Right ventricle myocardium inferior (tissue), 1 donor: Measurements from ENCODE around the gene BBOF1. TPM values are rescaled to one million over a fixed set of nuclear protein-coding genes. Genes with fewer than 3 reads are reported as not detected.

Source experiments
- ATAC-seq: fragments of 200-7000 bp; cut with Tn5 transposase; one replicate; pipeline ENCODE4 v1.9.1; 2020; ENCODE audit warnings: mild to moderate bottlenecking, moderate library complexity
- DNase-seq: peaks from one replicate; pipeline ENCODE4 v3.0.0; 2021; ENCODE audit errors: missing footprints
- intact Hi-C: fragments of 100-400 bp; cut with DNase I; formaldehyde crosslinking; loops from one replicate; pipeline ENCODE4 v1.11.0; 2022
- total RNA-seq: library from RNA; stranded (reverse); fragmentation: NEBNext Ultra II Directional; extraction: Animal tissue kit (Norgen Biotek cat#: 25700); gene quantifications from one replicate; pipeline ENCODE4 v1.2.1, GENCODE V29; 2021
- donor health status: DM: no; HTN: yes; CAD: no; lungs with severe emphysema.

The BBOF1 gene
- total RNA-seq, 1 donor from 2014 or later, result 3.0 TPM

DNA sequence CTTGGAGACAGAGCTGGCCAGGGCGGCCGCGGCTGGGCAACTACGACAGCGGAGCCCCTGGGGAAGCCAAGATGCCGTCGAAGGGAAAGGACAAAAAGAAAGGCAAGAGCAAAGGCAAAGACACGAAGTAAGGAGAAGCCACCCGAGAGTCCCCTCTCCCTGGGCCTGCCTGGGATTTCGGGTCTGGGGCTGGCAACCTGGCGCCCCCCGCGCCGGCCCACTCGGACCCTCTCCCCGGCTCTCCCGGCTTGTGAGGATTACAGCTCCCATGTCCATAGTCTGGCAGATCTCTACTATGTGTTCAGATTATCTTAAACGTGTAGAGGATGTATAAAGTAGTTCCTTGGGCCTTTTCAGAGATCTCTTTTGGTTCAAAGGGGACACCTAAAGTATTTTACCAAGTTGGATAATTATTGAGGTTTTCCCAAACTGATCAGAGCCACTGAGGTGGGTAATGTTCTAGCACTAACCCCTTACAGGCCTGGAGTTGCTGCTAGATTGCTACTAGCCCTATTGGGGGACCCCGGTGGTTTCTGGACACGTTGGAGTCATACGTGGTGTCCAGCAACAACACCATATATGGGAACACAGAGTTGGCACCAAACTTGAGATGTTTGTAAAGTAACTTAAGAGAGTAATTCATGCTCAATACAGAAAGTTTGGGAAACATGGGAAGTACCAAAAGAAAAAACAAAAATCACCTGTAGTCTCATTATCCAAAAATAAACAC lies 424 bp downstream of the BBOF1 start:
- no peak for DNase-seq
- ATAC-seq, result no peak
- intact Hi-C loops, result loop anchor here (1.0 to 2.0 kb wide), 2 partner anchors 65 to 69 kb away; partner anchors contain the start of genes ALDH6A1, COQ6, FAM161B and LIN52

DNA sequence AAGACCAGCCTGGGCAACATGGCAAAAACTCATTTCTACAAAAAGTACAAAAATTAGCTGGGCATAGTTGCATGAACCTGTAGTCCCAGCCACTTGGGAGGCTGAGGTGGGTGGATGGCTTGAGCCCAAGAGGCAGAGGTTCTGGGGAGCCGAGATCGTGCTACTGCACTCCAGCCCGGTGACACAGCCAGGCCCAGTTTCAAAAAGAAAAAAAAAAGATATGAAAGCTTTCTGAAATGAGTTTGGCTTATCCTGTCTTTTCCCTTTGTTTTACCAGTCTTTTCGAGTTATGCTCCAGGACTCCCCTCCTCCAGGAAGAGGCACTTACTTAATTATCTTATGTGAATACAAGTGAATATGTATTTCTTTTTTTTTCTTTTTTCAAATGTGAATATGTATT lies 3.2 kb downstream of the BBOF1 start:
- ATAC-seq, result no peak
- intact Hi-C loops, result no loop called here
- no peak for DNase-seq

DNA sequence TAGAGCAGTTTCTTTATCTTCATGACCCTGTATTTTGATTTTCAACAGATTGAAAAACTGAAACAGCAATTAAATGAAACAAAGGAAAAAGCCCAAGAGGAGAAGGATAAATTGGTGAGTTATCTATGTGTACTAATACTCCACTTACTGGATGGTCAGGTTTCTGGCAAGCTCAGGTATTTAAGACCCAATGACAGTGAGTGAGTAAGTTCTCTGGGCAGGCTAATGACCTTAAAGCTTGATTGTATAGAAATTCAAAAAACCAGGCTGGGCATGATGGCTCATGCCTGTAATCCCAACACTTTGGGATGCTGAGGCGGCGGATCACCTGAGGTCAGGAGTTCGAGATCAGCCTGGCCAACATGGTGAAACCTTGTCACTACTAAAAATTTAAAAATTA lies 10.0 kb downstream of the BBOF1 start:
- intact Hi-C loops, result no loop called here
- no peak for ATAC-seq
- DNase-seq, result no peak

DNA sequence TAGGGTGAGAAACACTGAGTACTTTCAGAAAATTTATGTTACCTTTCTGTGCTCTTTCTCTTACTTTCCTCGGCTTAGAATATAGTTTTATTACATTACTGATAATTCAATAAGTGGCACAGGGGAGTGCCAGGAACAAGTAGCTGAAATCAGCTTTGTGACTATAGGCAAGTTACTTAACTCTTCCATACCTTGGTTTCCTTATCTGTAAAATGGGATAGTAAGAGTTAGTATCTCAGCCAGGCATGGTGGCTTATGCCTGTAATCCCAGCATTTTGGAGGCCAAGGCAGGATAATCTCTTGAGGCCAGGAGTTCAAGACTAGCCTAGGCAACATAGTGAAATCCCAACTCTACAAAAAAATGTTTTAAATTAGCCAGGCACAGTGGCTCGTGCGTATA lies 15.4 kb downstream of the BBOF1 start:
- DNase-seq, result no peak
- intact Hi-C loops, result no loop called here
- no peak for ATAC-seq

DNA sequence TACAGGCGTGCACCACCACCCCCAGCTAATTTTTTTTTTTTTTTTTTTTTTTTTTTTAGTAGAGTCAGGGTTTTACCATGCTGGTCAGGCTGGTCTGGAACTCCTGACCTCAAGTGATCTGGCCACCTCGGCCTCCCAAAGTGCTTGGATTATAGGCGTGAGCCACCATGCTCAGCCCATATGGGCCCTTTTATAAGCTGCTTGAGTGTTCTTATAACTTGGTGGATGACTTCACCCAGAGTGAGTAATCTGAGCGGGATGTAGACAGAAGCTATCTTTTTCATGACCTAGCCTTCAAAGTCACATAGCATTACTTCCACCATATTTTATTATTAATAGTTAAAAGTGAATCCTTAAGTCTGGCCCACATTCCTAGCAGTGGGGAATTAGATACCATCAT lies 16.4 kb downstream of the BBOF1 start:
- intact Hi-C loops, result no loop called here
- ATAC-seq, result no peak

DNA sequence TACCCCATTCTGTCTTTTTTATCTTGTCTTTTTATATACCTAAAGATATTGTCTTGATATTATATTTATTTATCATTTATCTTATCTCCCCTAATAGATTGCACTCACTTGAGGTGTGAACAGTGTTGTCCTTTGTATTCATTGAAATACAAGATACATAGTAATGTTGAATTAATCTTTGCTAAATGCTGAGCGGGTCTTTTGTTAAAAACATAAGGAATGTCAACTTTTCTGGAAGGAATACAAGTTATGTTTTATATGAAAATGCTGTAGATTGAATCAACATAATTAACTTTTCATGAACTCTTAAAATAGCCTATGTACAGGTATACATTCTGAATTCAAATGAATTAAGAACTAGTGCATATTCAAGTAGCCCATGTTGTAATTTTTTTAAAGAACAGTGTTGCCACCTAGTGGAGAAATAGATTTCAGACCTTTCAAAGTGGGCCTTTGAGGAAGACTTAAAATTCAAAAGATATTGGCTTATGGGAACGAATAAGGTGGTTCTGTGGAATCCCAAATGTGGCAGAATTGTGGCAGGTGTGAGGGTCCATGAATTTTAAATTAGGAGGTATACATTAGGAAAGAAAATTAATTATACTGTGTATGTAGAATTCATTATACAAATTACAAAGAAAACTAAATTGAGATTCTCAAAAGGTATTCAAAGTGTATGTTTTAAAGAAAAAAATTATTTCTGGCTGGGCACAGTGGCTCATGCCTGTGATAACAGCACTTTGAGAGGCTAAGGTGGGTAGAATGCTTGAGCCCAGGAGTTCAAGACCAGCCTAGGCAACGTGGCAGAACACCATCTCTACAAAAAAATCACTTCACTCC lies 19.1 kb downstream of the BBOF1 start:
- DNase-seq (no peak), ATAC-seq (no peak)
- intact Hi-C loops, result no loop called here

More for the DNA sequence above, 16.4 kb downstream of the BBOF1 start:
- DNase-seq, result no peak

DNA sequence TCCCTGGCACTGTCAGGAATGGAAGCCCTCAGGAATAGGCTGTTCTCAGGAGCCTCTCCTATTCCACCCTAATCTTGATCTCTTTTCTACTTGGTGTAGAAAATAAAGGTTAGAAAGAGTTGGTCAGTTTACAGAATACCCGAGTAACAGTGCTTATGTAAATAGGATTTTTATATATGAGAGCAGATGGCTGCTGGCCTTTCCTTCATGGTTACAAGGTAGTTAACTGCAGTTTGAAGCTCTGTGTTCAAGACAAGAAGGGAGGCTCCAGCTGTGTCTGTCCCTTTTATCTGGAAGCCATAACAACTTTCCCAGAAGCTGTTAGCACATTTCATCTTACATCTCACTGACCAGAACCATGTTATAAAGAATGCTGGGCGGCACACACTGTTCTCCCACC lies 23.1 kb downstream of the BBOF1 start:
- intact Hi-C loops, result no loop called here
- DNase-seq, result no peak
- no peak for ATAC-seq

DNA sequence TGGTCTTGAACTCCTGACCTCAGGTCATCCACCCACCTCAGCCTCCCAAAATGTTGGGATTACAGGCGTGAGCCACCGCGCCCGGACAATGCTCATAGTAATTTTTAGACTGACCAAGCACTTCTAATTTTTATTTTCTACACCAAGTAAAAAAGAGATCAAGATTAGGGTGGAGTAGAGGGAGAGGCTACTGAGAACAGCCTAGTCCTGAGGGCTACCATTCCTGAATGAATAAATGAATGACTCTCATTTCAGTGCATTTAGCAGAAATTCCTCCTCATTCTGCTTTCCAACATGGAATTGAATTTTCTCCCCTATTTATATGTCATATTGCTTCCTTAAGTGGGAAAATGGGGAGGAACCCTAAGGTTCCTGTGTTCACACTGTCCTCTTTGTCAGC lies 26.4 kb downstream of the BBOF1 start:
- DNase-seq (no peak), ATAC-seq (no peak)
- intact Hi-C loops, result no loop called here

DNA sequence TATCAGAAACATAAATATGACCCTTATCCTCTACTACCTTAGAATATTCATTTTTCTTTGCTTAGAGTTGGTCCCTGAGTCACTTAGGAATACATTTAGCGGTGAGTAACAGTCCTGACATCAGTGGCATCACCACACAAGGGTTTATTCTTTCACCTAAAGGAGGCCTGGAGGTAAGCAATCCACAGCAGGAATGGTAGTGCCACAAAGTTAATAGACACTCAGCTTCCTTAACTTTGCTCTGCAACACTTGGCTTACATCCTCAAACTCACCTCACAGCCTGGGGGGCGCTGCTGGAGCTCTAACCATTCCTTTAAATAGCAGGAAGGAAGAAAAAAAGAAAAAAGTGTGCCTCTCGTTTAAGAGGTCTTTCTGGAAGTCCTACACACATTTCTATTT lies 29.1 kb downstream of the BBOF1 start:
- ATAC-seq, result no peak
- intact Hi-C loops, result no loop called here

DNA sequence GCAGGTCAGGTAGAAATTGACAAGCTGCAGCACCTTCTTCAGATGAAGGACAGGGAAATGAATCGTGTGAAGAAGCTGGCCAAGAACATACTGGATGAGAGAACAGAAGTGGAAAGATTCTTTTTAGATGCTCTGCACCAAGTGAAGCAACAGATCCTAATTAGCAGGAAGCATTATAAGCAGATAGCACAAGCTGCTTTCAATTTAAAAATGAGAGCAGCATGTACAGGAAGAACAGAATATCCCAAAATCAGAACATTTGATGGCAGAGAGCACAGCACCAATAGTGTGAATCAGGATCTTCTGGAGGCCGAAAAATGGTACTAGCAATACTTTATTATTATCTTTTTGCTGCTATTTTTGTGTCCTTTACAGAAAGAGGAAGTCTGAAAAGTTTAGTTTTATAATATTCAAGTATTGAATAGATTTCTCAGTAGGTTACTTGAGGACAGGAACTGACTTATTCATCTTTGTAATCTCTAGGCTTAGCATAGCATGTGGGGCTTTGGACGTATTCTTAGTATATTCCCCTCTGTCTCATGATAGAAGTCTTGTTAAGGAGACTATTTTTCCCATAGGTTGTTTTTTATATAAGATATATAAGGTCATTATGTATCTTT lies 30.8 kb downstream of the BBOF1 start:
- intact Hi-C loops, result no loop called here
- no peak for ATAC-seq
- DNase-seq, result no peak

More for the DNA sequence above, 29.1 kb downstream of the BBOF1 start:
- DNase-seq, result no peak

DNA sequence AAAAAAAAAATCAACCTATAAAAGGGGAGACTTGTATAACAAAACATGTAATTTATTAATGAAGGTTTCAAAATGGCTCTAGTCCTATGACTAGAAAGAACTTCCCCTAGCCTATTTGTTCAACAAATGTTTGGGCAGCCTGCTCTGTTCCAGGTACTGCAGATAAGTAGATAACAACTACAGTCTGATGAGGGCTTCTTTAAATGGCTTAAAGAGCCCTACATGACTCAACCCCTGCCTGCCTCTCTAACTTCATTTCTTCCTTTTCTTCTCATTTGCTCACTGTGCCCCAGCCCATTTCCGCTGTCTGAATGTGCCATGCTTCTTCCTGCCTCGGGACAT lies 43.6 kb downstream of the BBOF1 start:
- ATAC-seq, result no peak
- DNase-seq, result no peak
- intact Hi-C loops, result no loop called here

DNA sequence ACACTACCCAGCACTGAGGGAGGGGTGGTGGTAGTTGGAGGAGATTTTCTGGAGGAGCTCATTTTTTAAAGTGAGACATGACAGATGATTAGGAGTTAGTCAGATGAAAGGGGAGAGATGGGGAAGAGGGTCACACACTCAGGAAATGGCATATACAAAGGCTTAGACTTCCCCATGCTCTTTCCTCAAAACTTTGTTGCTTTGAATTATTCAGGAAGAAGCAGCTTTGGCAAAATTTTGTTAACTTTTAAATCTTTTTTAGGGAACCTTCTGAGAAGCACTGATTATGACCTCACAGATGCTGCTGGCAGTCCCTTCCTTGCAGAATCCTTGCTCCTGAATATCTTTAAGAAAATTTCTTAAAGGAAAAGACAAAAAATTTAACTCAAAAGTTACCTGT lies 45.3 kb downstream of the BBOF1 start:
- ATAC-seq (no peak), DNase-seq (no peak)
- intact Hi-C loops, result no loop called here

DNA sequence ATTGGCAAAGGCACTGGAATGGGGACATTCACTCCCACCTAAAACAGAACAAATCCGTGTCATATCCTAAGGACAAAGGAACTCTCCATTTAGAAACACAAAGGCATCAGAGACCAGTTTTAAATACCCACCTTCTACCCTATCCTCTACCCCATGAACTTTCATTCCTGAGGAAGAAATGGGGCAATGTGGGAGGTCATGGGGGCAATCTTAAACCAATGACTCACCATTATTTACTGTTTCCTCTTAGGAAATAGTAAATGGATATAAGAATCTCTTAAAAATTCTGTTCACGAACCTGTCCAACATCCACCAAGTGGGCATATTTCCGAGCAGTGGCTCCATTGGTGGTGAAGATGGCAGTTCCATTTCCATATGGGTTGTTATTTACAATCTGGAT lies 45.7 kb downstream of the BBOF1 start:
- intact Hi-C loops, result no loop called here
- DNase-seq, result no peak
- ATAC-seq, result no peak

DNA sequence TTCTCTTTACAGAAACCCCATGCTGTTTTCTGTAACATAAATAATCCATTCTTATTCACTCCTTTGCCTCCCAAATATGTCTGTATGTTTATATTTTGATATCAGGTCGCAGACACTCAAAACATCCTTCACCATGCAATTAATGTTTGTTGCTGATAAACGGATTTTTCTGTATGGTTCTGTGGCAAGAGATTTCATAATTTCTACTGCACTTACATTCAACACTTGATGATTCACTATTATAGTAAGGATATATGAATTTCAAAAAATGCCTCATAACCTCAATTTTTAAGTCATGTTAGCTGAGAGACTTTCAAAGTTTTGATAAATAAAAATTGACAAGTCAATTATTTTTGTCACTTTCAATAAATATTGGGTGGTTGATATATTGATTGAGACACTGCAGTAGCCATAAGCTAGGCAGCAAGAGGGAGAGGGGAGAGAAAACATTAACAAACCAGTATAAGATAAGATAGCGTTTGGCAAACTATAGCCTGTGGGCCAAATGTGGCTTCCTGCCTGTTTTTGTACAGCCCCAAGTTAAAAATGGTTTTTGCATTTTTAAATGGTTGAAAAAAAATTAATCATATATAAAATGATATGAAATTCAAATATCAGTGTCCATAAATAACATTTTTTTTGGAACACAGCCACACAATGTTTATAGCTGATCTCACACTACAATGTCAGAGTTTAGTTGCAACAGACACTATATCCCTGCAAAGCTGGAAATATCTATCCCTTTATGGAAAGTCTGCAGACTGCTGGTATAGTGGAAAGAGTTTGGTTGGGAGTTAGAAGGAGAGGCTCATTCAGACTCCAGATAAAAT lies 46.8 kb downstream of the BBOF1 start:
- no peak for DNase-seq
- no peak for ATAC-seq
- intact Hi-C loops, result no loop called here

DNA sequence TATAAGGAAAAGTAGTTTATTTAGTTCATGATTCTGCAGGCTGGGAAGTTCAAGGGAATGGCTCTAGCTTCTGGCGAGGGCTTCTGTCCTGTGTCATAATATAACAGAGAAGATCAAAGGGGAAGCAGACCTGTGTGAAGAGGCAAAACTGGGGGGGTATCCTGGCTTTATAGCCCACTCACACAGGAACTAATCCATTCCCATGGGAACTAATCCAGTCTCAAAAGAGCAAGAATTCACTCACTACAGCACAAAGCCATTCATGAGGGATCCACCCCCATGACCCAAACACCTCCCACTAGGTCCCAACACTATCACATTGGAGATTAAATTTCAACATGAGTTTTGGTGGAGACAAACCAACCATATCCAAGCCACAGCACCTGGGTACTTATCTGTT lies 58.3 kb downstream of the BBOF1 start:
- ATAC-seq, result no peak

DNA sequence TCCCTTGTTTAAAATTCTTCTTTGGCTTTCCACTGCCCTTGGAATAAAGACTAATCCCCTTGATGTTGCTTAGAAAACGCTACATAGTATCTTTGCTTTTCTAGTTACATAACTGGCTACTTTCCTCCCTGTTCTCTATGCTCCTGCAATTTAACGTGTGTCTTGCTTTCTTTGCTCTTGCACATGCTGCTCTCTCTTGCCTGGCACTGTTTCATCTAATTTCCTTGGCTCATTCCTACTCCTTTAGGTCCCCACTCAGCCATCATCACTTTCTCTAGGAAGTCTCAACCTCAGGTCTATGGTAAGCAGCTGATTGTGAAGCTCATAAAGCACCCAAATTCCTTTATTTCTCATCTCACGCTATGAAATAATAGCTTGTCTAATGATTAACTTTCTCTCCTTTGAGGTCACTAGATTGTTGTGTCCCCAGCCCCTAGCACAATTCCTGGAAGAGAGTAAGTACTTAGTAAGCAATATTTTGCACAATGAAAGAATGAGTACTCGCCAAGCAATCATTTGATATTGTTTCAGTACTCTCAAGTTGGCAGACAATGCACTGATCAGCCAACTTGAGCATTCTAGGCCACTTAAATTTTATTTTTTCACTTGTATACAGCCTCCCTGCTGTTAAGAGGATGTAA lies 61.8 kb downstream of the BBOF1 start:
- no peak for DNase-seq
- no peak for ATAC-seq
- intact Hi-C loops, result no loop called here

More for the DNA sequence above, 58.3 kb downstream of the BBOF1 start:
- intact Hi-C loops, result no loop called here
- no peak for DNase-seq

DNA sequence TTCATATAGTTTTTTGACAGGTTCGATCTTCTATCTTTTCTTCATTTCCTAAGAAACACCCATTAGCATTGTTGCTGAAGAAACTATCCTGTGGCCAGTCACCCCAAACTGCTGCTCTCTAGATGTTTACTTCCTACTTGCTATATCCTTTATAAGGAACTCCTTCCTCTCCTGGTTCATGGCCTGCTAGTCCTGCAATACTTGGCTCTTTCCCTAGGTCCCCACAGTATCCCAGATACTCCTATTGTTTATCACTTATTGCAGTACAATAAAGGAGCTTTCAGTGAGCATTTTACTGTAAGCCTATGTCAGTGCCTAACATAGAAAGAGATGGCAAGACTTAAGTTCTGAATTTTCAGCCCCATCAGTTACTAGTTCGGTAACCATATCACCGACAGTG lies 62.3 kb downstream of the BBOF1 start:
- DNase-seq (no peak), ATAC-seq (no peak)
- intact Hi-C loops, result no loop called here

DNA sequence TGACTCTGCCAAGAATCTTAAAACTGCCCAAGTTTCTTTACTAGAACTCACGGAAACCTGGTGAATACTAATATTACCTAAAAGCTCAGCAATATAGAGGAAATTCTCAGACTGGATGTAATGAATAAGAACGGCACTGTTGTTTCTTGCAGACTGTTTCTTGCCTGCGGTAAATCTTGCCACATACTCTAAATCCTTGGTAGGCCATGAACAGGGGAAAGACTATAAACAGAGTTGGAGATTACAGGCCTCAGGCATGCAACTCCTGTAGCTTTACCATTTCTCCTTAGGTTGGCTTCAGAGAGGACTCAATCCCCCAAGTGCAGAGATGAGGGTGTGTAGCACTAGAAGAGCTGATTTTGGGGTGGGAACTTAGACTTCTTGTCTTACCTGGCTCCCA lies 64.0 kb downstream of the BBOF1 start:
- intact Hi-C loops, result no loop called here
- ATAC-seq (no peak), DNase-seq (no peak)
